HCT116 (cell line): Measurements from ENCODE around the gene VAV2. TPM values are rescaled to one million over a fixed set of nuclear protein-coding genes. Genes with fewer than 3 reads are reported as not detected.

Experiments used
- ATAC-seq: fragments of 200-7000 bp; cut with Tn5 transposase; 2 replicates; pipeline ENCODE4 v1.9.1; 2020; ENCODE audit warnings: mild to moderate bottlenecking, moderate library complexity
- BruUV-seq: library from RNA; stranded (reverse); fragments of 400-500 nt; replicated peaks from 2 replicates; lab custom pipeline; 2021; lab: Mats Ljungman, UMichigan
- CTCF ChIA-PET: fragments of 300-600 bp; sonication (Branson Sonifier 250); formaldehyde crosslinking; loops from one replicate; lab custom pipeline; 2021; ENCODE audit warnings: antibody characterized with exemption; lab: Charles Lee
- POLR2A ChIA-PET: fragments of 300-600, 350-600 bp; sonication (Branson Sonifier 250); formaldehyde crosslinking; loops from one replicate; lab custom pipeline; 2021; ENCODE audit warnings: antibody characterized with exemption; lab: Charles Lee
- RAD21 ChIA-PET, 2 experiments: fragments of 300-600 bp; sonication (Branson Sonifier 250); formaldehyde crosslinking; loops; one replicate each; lab custom pipeline; 2023; ENCODE audit warnings: low total read pairs in 2 of 2; ENCODE audit not compliant: uncharacterized antibody in 2 of 2, unreplicated experiment in 2 of 2, low non-redundant PET in 1 of 2; lab: Charles Lee
- DNase-seq: peaks from one replicate; pipeline ENCODE4 v3.0.0-alpha.2; 2010; ENCODE audit warnings: low read depth, low spot score
- H2AFZ ChIP-seq: fragments of 200-600 bp; shearing (Covaris generic), sonication (generic); 2 replicates; pipeline ENCODE4 v1.6.1; 2017; ENCODE audit warnings: low read depth, mixed run types, mixed read lengths, antibody characterized with exemption, low read length; ENCODE audit not compliant: poor library complexity, severe bottlenecking
- H3K27ac ChIP-seq: 2 replicates; pipeline ENCODE4 v1.5.1; 2012; ENCODE audit warnings: low read depth, low read length
- H3K27me3 ChIP-seq: fragments of 200-600 bp; sonication (generic); 2 replicates; pipeline ENCODE4 v1.6.1; 2016; ENCODE audit warnings: mixed run types, low read length, mixed read lengths; ENCODE audit not compliant: insufficient read depth
- H3K36me3 ChIP-seq, 2 experiments: fragments of 200-500 bp in 1 of 2; fragments of 200-600 bp in 1 of 2; sonication (Bioruptor generic) in 1 of 2; sonication (generic) in 1 of 2; 2 replicates each; pipeline versions ENCODE4 v1.5.1 to v1.6.1; 2014 to 2016; ENCODE audit warnings: low read length in 2 of 2, inconsistent platforms in 1 of 2, mixed read lengths in 1 of 2, mixed run types in 1 of 2; ENCODE audit not compliant: insufficient read depth in 2 of 2, control insufficient read depth in 1 of 2
- H3K4me1 ChIP-seq, 2 experiments: fragments of 200-600 bp in 1 of 2; sonication (generic) in 1 of 2; 2 replicates each; pipeline versions ENCODE4 v1.5.1 to v1.6.1; 2012 to 2017; ENCODE audit warnings: low read length in 2 of 2, inconsistent platforms in 1 of 2, mild to moderate bottlenecking in 1 of 2, mixed read lengths in 1 of 2, mixed run types in 1 of 2, moderate library complexity in 1 of 2; ENCODE audit not compliant: insufficient read depth in 2 of 2, control insufficient read depth in 1 of 2
- H3K4me2 ChIP-seq: fragments of 200-600 bp; sonication (generic); 2 replicates; pipeline ENCODE4 v1.6.1; 2017; ENCODE audit warnings: mixed run types, low read length, mixed read lengths
- H3K4me3 ChIP-seq, 2 experiments: fragments of 200-600 bp in 1 of 2; sonication (generic) in 1 of 2; replicated peaks in 1 of 2; 2 replicates each; pipeline ENCODE4 v1.5.1; 2011 to 2016; ENCODE audit warnings: low read length in 2 of 2, control low read depth in 1 of 2, low read depth in 1 of 2, mild to moderate bottlenecking in 1 of 2, mixed read lengths in 1 of 2, mixed run types in 1 of 2
- H3K79me2 ChIP-seq: fragments of 200-600 bp; sonication (generic); 2 replicates; pipeline ENCODE4 v1.6.1; 2017; ENCODE audit warnings: mild to moderate bottlenecking, mixed run types, low read length, moderate library complexity, mixed read lengths; ENCODE audit not compliant: insufficient read depth
- H3K9ac ChIP-seq: fragments of 200-600 bp; sonication (generic); 2 replicates; pipeline ENCODE4 v1.6.1; 2016; ENCODE audit warnings: low read length, mixed read lengths
- H3K9me2 ChIP-seq: fragments of 200-600 bp; sonication (generic), shearing (Covaris generic); 2 replicates; pipeline ENCODE4 v1.6.1; 2017; ENCODE audit warnings: mixed run types, mild to moderate bottlenecking, moderate library complexity; ENCODE audit not compliant: insufficient read depth
- H3K9me3 ChIP-seq, 2 experiments: fragments of 200-500 bp in 1 of 2; fragments of 200-600 bp in 1 of 2; sonication (Bioruptor generic) in 1 of 2; sonication (generic) in 1 of 2; 2 replicates each; pipeline ENCODE4 v1.6.1; 2014 to 2017; ENCODE audit warnings: low read length in 2 of 2, mixed read lengths in 2 of 2, inconsistent platforms in 1 of 2, low read depth in 1 of 2, mild to moderate bottlenecking in 1 of 2, mixed run types in 1 of 2, moderate library complexity in 1 of 2; ENCODE audit not compliant: control insufficient read depth in 1 of 2, insufficient read depth in 1 of 2
- H4K20me1 ChIP-seq: fragments of 200-600 bp; sonication (generic), shearing (Covaris generic); 2 replicates; pipeline ENCODE4 v1.6.1; 2017; ENCODE audit warnings: mixed run types, mild to moderate bottlenecking, moderate library complexity; ENCODE audit not compliant: insufficient read depth
- CBX3 ChIP-seq: IDR thresholded peaks from 2 replicates; pipeline ENCODE4 v1.6.1; 2012; ENCODE audit warnings: low read depth
- EGR1 ChIP-seq: IDR thresholded peaks from 2 replicates; pipeline ENCODE4 v1.6.1; 2012; ENCODE audit warnings: low read depth
- ELF1 ChIP-seq: IDR thresholded peaks from 2 replicates; pipeline ENCODE4 v1.6.1; 2012; ENCODE audit warnings: low read depth, borderline replicate concordance
- EZH2 ChIP-seq: fragments of 200-600 bp; sonication (generic); IDR thresholded peaks from 2 replicates; pipeline ENCODE4 v1.6.1; 2017; ENCODE audit warnings: antibody characterized with exemption, mixed run types
- EZH2phosphoT487 ChIP-seq: fragments of 200-600 bp; IDR thresholded peaks from 2 replicates; pipeline ENCODE4 v1.6.1; 2018; ENCODE audit warnings: antibody characterized with exemption, borderline replicate concordance
- JUND ChIP-seq: IDR thresholded peaks from 2 replicates; pipeline ENCODE4 v1.6.1; 2012
- POLR2AphosphoS5 ChIP-seq: IDR thresholded peaks from 2 replicates; pipeline ENCODE4 v1.6.1; 2011; ENCODE audit warnings: mild to moderate bottlenecking, low read depth, low read length, moderate library complexity
- SP1 ChIP-seq: IDR thresholded peaks from 2 replicates; pipeline ENCODE4 v1.6.1; 2012; ENCODE audit warnings: low read depth
- SRF ChIP-seq: IDR thresholded peaks from 2 replicates; pipeline ENCODE4 v1.6.1; 2012; ENCODE audit warnings: low read depth
- TCF7L2 ChIP-seq: IDR thresholded peaks from 2 replicates; pipeline ENCODE4 v1.7.0; 2011; ENCODE audit warnings: borderline replicate concordance, inconsistent platforms; ENCODE audit not compliant: insufficient read depth, insufficient read length; ENCODE audit errors: extremely low read depth
- YY1 ChIP-seq: IDR thresholded peaks from 2 replicates; pipeline ENCODE4 v1.6.1; 2011; ENCODE audit warnings: low read length, low read depth, moderate library complexity, mild to moderate bottlenecking; ENCODE audit not compliant: insufficient replicate concordance; ENCODE audit errors: extremely low read depth
- ZBTB33 ChIP-seq: IDR thresholded peaks from 2 replicates; pipeline ENCODE4 v1.6.1; 2011; ENCODE audit warnings: mild to moderate bottlenecking, low read length, moderate library complexity; ENCODE audit not compliant: insufficient replicate concordance; ENCODE audit errors: extremely low read depth
- intact Hi-C: fragments of 100-400 bp; cut with micrococcal nuclease; formaldehyde crosslinking; loops from 2 replicates; pipeline ENCODE4 v1.10.0; 2022
- total RNA-seq: library from RNA; stranded (reverse); gene quantifications from one replicate; pipeline ENCODE4 v1.2.1, GENCODE V29; 2021; ENCODE audit not compliant: unreplicated experiment
- TF ChIP-seq, protein P1 (sequence below): IDR thresholded peaks from 2 replicates; pipeline ENCODE4 v1.6.1; 2012

Gene VAV2
- total RNA-seq, 1 experiment from 2014 or later: 33.2 TPM

GRCh38 chr9:133819923-133820322, 172.2 kb downstream of the VAV2 start:
- ATAC-seq (no peak), DNase-seq (no peak)
- no peaks in the 10 kb centered on the region for H3K36me3 ChIP-seq
- no peak overlapping the region for H2AFZ ChIP-seq
- RAD21 ChIA-PET: no interaction called here
- H3K27me3 ChIP-seq: no peaks in the 10 kb centered on the region
- TF ChIP-seq ELF1 (no peak), POLR2AphosphoS5 (no peak), ZBTB33 (no peak), EGR1 (no peak), EZH2phosphoT487 (no peak), EZH2 (no peak), SRF (no peak), SP1 (no peak), CBX3 (no peak), JUND (no peak), TCF7L2 (no peak), YY1 (no peak)
- TF ChIP-seq, protein P1, sequence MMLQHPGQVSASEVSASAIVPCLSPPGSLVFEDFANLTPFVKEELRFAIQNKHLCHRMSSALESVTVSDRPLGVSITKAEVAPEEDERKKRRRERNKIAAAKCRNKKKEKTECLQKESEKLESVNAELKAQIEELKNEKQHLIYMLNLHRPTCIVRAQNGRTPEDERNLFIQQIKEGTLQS: no peak
- H3K27ac ChIP-seq: no peak overlapping the region
- H3K4me3 ChIP-seq: no peak overlapping the region
- H3K9me2 ChIP-seq: no peaks in the 10 kb centered on the region
- CTCF ChIA-PET: no interaction called here
- H3K9ac ChIP-seq: no peak overlapping the region
- H3K4me1 ChIP-seq: no peaks in the 10 kb centered on the region; a peak in 1 of 4 replicates
- H3K79me2 ChIP-seq: no peaks in the 10 kb centered on the region
- POLR2A ChIA-PET: no interaction called here
- no TSS peak for BruUV-seq
- intact Hi-C loops: no loop called here
- H4K20me1 ChIP-seq: no peaks in the 10 kb centered on the region
- no peak overlapping the region for H3K4me2 ChIP-seq
- no peaks in the 10 kb centered on the region for H3K9me3 ChIP-seq
